H1 (cell line): ENCODE measurements around the gene TRAPPC2B. TPM values are rescaled to one million over a fixed set of nuclear protein-coding genes. Genes with fewer than 3 reads are reported as not detected.

ENCODE experiments used
- BACH1 ChIP-seq: IDR thresholded peaks from 2 replicates; pipeline ENCODE4 v1.6.1; 2012; ENCODE audit warnings: low read length, improper control_type of control experiment
- CHD7 ChIP-seq: fragments of 300-600 bp; sonication (generic); IDR thresholded peaks from 2 replicates; pipeline ENCODE4 v1.7.1; 2012; ENCODE audit warnings: low read length, moderate library complexity, mild to moderate bottlenecking, inconsistent platforms; ENCODE audit not compliant: insufficient replicate concordance
- JUND ChIP-seq: IDR thresholded peaks from 2 replicates; pipeline ENCODE4 v1.6.1; 2011; ENCODE audit warnings: mild to moderate bottlenecking, improper control_type of control experiment, low read length
- MAX ChIP-seq: IDR thresholded peaks from 2 replicates; pipeline ENCODE4 v1.6.1; 2012; ENCODE audit warnings: inconsistent platforms
- PHF8 ChIP-seq: fragments of 200-600 bp; sonication (generic); conservative IDR thresholded peaks from 2 replicates; pipeline ENCODE4 v1.7.1; 2012; ENCODE audit warnings: low read depth, mild to moderate bottlenecking, inconsistent platforms, low read length, moderate library complexity
- RFX5 ChIP-seq: IDR thresholded peaks from 2 replicates; pipeline ENCODE4 v1.6.1; 2011; ENCODE audit warnings: low read depth, low read length, improper control_type of control experiment, borderline replicate concordance
- SAP30 ChIP-seq: fragments of 300-600 bp; sonication (generic); IDR thresholded peaks from 2 replicates; pipeline ENCODE4 v1.7.1; 2012; ENCODE audit warnings: low read length, moderate library complexity, mild to moderate bottlenecking, inconsistent platforms; ENCODE audit not compliant: insufficient read depth, insufficient replicate concordance
- TAF1 ChIP-seq: IDR thresholded peaks from 2 replicates; pipeline ENCODE4 v1.6.1; 2011; ENCODE audit warnings: mild to moderate bottlenecking, low read depth, low read length
- polyA plus RNA-seq, 7 experiments: library from polyadenylated mRNA; depleted of rRNA in 3 of 7; stranded (reverse) in 5 of 7; unstranded in 2 of 7; fragments of >200 nt in 5 of 7; fragments of 200-250 nt in 2 of 7; gene quantifications; 1 replicate in 5 of 7; 2 replicates in 1 of 7; 4 replicates in 1 of 7; pipeline versions ENCODE4 v1.2.1 to v1.2.3, GENCODE V29; 2011 to 2013; ENCODE audit warnings: missing spikeins in 2 of 7, mixed read lengths in 2 of 7
- total RNA-seq: library from RNA; stranded (reverse); fragmentation: NEBNext Ultra II Directional; extraction: Animal tissue kit (Norgen Biotek cat#: 25700); gene quantifications from 2 replicates; pipeline ENCODE4 v1.2.1, GENCODE V29; 2021

TRAPPC2B gene
- total and polyA plus RNA-seq, 2 of the 8 experiments (the other 6 are each of a cell fraction or from before 2014, with no cell fraction given) = 8.7 to 28.3 TPM

- TF ChIP-seq CHD7 (no peak), PHF8 (no peak), JUND (no peak), RFX5 (no peak), MAX (no peak), BACH1 (no peak), SAP30 (no peak), TAF1 (no peak)
Observed at GRCh38 chr19:57363688-57364181, 384 bp downstream of the TRAPPC2B start (continued).
